CD4-positive, alpha-beta T cell treated with Interleukin-15 for 1 hour (primary cell): ENCODE results near the gene RASA1.
"Not testable (repeated sequence)": the region's sequence is repeated elsewhere in the genome, so short reads cannot be mapped to it uniquely, and the experiment has no call there.

Experiments
- DNase-seq: peaks from one replicate; pipeline ENCODE4 v3.0.0-alpha.2; 2020

The RASA1 gene

GRCh38 chr5:87287266-87287665 is 19.6 kb downstream of the RASA1 start:
- DNase-seq: not testable (repeated sequence)

GRCh38 chr5:87298692-87299362 is 31.1 kb downstream of the RASA1 start:
- DNase-seq: no peak

- DNase-seq: no peak
These were observed 32.5 kb downstream of the RASA1 start for GRCh38 chr5:87300176-87300575.

GRCh38 chr5:87300744-87301143 is 33.1 kb downstream of the RASA1 start:
- peak; percentile 33 for DNase-seq

GRCh38 chr5:87302061-87302460 is 34.4 kb downstream of the RASA1 start:
- no peak for DNase-seq

- DNase-seq: no peak
These were observed 35.6 kb downstream of the RASA1 start for GRCh38 chr5:87303324-87303723.

- not testable (repeated sequence) for DNase-seq
These were observed 38.4 kb downstream of the RASA1 start for GRCh38 chr5:87306090-87306489.

GRCh38 chr5:87307796-87308423 is 40.2 kb downstream of the RASA1 start:
- no peak for DNase-seq

- DNase-seq: no peak
These were observed 44.0 kb downstream of the RASA1 start for GRCh38 chr5:87311405-87312279.

GRCh38 chr5:87313216-87313615 is 45.5 kb downstream of the RASA1 start:
- no peak for DNase-seq

- no peak for DNase-seq
These were observed 51.8 kb downstream of the RASA1 start for GRCh38 chr5:87319469-87319868.

- DNase-seq: no peak
These were observed 53.9 kb downstream of the RASA1 start for GRCh38 chr5:87321605-87322004.

- DNase-seq: no peak
These were observed 54.7 kb downstream of the RASA1 start for GRCh38 chr5:87322381-87322780.

GRCh38 chr5:87327998-87328397 is 60.3 kb downstream of the RASA1 start:
- DNase-seq: no peak

- DNase-seq: no peak
These were observed 61.4 kb downstream of the RASA1 start for GRCh38 chr5:87329114-87329513.

GRCh38 chr5:87339986-87340385 is 72.3 kb downstream of the RASA1 start:
- DNase-seq: no peak

- DNase-seq: no peak
These were observed 73.0 kb downstream of the RASA1 start for GRCh38 chr5:87340716-87341115.

- DNase-seq: no peak
These were observed 79.6 kb downstream of the RASA1 start for GRCh38 chr5:87347272-87347671.

- DNase-seq: no peak
These were observed 80.2 kb downstream of the RASA1 start for GRCh38 chr5:87347841-87348240.

- DNase-seq: no peak
These were observed 86.8 kb downstream of the RASA1 start for GRCh38 chr5:87354496-87354895.

GRCh38 chr5:87359106-87359505 is 91.4 kb downstream of the RASA1 start:
- no peak for DNase-seq

GRCh38 chr5:87360132-87360531 is 92.4 kb downstream of the RASA1 start:
- DNase-seq: no peak

- no peak for DNase-seq
These were observed 93.4 kb downstream of the RASA1 start for GRCh38 chr5:87361031-87361445.
